GM18499 (cell line): Measurements from ENCODE around the gene C19orf53.

Source experiments
- ATAC-seq: cut with Tn5 transposase; IDR thresholded peaks from one replicate; pipeline ENCODE4 v1.9.1; 2021; ENCODE audit warnings: moderate number of reproducible peaks; ENCODE audit not compliant: insufficient read depth, unreplicated experiment

The C19orf53 gene

GRCh38 chr19:13794757-13795589, 20.7 kb downstream of the C19orf53 start, which contains the start of gene ZSWIM4:
Gene ZSWIM4 (plus strand): TSS chr19:13795443. CDS start chr19:13795649, 206 bp downstream.
- peak; percentile 92 for ATAC-seq

DNA sequence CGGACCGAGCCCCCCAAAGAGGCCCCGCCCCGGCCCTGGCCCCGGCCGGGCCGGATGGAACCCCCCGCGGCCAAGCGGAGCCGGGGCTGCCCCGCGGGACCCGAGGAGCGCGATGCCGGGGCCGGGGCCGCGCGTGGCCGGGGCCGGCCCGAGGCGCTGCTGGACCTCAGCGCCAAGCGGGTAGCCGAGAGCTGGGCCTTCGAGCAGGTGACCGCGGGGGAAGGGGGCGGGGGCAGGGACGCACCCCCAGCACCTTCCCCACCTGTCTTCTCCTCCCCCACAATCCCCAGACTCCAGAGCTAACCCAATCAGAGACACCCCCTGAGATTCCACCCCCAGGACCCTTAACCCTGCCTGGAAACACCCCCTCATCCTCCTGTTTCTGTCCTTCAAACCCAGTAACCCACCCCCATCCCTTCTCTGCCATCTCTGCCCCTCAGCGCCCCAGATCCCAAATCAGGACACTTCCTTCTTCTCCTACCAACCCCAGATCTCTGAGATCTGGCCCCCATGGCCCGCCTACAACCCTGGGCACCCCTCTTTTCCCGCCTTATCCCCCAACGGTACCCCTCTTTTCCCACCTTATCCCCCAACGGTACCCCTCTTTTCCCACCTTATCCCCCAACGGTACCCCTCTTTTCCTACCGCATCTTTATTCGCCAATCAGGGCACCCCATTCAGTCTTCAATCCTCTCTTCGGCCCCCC, 21.5 kb downstream of the C19orf53 start:
- ATAC-seq: peak; percentile 10

DNA sequence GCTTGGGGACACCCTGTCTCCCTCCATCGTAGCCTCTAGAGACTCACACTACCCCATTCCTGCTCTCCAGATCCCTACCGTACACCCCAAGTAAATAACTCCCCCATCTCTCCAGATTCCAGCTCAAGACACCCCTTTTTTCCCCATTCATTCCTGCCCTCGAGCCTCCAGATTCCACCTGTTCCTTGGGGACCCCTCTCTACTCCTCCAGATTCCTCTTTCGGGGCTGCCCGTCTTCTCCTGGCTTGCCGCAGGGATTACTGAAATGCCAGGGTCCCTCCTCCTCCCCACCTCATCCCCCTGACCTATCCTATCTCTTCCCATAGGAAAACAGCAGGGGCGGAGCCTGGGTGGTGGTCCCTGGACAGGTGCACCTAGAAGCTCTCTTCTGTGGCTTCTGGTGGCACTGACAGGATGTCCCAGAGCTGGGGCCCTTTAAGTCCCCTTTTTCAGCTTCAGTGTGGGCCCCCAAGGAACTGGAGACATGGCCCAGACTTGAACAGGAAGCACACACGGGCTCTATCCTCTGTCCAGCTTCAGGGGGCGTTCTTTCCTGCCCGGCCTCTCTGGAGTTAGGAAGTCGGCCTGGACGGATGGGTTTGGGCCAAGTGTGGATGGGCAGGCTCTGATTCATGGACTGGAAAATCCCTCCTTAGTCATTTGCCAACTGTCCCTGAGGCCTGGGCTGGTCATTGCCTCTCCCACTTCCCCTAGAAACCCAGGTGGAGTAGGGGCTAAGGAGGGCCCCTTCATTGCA, 22.2 kb downstream of the C19orf53 start:
- no peak for ATAC-seq

- no peak for ATAC-seq
Observed at GRCh38 chr19:13797058-13797440, 22.8 kb downstream of the C19orf53 start.

- ATAC-seq: no peak
Observed at GRCh38 chr19:13797870-13798269, 23.6 kb downstream of the C19orf53 start.

GRCh38 chr19:13799669-13800068, 25.4 kb downstream of the C19orf53 start:
- no peak for ATAC-seq

- ATAC-seq: no peak
Observed at GRCh38 chr19:13803038-13803437, 28.8 kb downstream of the C19orf53 start.

GRCh38 chr19:13804830-13805683, 30.8 kb downstream of the C19orf53 start:
- ATAC-seq: no peak

GRCh38 chr19:13806728-13807127, 32.5 kb downstream of the C19orf53 start:
- no peak for ATAC-seq

DNA sequence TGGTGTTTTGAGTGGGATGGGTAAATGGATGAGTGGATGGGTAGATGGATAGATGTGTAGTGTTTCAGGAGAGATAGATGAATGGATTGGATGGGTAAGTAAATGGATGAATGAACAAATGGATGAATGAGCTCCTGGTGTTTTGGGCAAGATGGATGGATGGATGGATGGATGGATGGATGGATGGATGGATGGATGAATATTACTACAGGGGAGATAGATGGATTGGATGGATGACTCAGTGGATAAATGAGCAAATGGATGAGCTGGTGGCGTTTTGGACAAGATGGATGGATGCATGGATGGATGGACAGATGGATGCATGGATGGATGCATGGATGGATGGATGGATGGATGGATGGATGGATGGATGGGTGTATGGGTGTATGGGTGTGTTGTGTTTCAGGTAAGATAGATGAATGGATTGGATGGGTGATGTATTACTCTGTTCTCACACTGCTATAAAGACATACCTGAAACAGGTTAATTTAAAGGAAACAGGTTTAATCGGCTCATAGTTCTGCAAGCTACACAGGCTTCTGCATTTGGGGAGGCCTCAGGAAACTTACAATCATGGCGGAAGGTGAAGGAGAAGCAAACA, 33.3 kb downstream of the C19orf53 start:
- no peak for ATAC-seq

DNA sequence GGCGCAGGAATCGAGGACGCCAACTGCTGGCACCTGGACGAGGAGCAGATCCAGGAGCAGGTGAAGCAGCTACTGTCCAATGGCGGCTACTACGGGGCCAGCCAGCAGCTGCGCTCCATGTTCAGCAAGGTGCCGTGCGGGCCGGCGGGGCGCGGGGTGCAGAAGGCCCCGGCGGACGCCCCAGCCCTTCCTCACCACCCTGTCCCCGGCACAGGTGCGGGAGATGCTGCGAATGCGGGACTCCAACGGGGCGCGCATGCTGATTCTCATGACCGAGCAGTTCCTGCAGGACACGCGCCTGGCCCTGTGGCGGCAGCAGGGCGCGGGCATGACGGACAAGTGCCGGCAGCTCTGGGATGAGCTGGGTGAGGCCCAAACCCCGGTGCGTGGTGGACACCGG, 34.6 kb downstream of the C19orf53 start:
- no peak for ATAC-seq

DNA sequence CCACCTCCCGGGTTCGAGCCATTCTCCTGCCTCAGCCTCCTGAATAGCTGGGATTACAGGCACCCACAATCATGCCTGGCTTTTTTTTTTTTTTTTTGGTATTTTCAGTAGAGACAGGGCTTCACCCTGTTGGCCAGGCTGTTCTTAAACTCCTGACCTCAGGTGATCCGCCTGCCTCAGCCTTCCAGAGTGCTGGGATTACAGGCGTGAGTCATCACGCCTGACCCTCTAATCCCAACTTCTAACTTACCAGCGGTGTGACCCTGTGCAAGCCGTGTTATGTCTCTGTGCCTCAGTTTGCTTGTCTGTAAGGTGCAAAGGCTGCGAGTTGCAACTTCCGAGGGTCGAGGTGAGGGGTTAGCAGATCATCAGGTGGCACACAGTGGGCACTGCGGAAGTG, 38.3 kb downstream of the C19orf53 start:
- no peak for ATAC-seq

GRCh38 chr19:13813147-13813546, 38.9 kb downstream of the C19orf53 start:
- no peak for ATAC-seq

DNA sequence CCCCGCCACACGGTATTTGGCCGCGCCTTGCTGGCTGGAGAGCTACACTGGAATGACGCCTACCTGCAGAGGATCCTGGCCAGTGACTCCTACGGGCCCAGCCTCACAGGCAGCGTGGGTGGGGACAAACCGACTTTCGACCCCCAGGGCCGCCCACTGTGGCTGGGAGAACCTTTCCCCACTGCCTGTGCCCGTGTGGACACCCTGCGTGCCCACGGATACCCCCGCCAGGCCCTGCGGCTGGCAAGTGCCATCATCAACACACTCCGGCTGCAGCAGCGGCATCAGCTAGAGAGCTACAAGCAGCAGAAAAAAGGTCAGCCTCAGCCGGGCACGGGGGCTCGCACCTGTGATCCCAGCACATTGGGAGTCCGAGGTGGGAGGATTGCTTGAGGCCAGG, 40.3 kb downstream of the C19orf53 start:
- ATAC-seq: no peak

- no peak for ATAC-seq
Observed at GRCh38 chr19:13817018-13817614, 42.9 kb downstream of the C19orf53 start.

DNA sequence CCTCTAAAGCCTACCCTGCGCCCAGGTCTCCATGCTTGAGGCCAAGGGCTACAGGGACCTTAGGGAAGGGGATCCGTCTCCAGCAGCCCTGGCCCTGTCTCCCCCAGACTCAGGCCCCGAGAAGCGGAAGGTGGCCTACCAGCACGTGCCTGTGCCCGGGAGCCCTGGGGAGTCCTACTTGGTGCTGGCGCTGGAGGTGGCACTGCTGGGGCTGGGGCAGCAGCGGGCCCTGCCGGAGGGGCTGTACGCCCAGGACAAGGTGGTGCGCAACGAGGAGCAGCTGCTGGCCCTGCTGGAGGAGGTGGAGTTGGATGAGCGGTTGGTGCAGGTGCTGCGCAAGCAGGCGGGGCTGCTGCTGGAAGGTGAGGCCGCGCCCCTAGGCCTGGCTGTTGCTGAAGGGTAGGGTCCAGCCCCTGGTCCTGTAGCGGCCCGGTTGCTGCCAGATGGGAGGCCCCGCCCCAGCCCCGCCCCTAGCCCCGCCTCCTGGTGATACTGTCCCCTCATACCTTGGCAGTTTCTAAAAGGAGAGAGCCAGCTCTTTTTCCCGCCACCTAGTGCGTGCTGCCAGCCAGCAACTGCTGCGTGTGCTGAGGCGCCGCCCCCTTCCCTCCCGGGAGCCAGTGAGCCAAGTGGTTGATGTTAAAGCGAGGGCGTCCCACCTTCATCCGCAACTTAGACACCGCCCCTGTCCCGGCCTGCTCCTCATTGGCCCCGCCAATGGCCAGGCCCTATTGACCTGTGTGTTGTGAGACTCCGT, 43.5 kb downstream of the C19orf53 start:
- ATAC-seq: no peak

- ATAC-seq: no peak
Observed at GRCh38 chr19:13819238-13819637, 45.0 kb downstream of the C19orf53 start.

DNA sequence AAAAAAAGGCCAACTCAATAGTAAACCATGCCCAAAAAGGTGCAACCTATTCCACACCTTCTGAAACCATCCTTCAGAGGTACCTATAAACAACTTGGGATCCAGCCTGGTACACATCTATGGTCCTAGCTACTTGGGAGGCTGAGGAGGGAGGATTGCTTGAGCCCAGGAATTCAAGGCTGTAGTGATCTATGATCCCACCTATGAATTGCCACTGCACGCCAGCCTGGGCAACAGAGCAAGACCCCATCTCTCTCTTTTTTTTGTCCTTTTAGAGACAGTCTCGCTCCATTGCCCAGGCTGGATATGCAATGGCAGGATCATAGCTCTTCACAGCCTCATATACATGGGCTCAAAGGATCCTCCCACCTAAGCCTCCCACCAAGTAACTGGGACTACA, 47.0 kb downstream of the C19orf53 start:
- no peak for ATAC-seq

- no peak for ATAC-seq
Observed at GRCh38 chr19:13823256-13823655, 49.0 kb downstream of the C19orf53 start.
